ENCODE measurements around the gene CNTNAP5.
A peak's percentile ranks its signal among the peaks of the same experiment; 100 is the strongest.

The CNTNAP5 gene

DNA sequence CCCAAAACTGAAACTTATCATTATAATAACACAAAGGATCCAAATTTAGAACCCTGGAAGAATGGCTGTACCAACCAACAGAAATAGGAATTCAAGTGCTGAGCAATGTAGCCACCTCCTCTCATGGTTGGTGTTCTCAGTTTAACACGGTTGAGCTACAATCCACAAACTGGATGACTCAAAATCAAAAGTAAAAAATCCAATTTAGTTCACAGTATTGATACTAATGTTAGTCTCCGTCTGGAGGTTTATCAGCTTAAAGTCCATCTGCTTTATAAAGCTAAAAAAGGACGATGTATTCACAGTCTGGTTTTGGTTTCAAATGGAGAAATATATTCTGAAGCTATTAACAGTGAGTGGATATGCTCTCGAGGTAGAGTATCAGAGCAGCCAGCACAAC, 40.5 kb downstream of the CNTNAP5 start:
- no peak for DNase-seq

GRCh38 chr2:124066776-124067175, 41.7 kb downstream of the CNTNAP5 start:
- no peak for DNase-seq

DNA sequence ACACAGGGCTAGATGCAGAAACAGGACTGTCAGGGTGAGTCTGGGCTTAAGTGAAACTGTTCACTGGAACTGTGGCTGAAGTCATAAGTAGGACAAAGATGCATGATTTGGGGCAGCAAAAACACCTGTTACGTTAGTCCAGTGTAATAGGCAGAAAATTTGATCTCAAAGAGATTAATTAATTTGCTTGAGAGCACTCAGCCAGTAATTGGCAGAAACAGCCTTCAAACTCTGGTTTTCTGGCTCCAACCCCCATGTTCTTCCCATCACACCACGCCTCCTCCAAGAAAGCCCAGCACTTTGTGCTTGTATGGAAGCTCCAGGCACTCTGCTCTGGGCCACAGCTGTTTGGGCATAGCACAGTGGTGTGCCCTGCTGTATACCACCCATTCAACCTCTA, 54.0 kb downstream of the CNTNAP5 start:
- DNase-seq, result no peak

DNA sequence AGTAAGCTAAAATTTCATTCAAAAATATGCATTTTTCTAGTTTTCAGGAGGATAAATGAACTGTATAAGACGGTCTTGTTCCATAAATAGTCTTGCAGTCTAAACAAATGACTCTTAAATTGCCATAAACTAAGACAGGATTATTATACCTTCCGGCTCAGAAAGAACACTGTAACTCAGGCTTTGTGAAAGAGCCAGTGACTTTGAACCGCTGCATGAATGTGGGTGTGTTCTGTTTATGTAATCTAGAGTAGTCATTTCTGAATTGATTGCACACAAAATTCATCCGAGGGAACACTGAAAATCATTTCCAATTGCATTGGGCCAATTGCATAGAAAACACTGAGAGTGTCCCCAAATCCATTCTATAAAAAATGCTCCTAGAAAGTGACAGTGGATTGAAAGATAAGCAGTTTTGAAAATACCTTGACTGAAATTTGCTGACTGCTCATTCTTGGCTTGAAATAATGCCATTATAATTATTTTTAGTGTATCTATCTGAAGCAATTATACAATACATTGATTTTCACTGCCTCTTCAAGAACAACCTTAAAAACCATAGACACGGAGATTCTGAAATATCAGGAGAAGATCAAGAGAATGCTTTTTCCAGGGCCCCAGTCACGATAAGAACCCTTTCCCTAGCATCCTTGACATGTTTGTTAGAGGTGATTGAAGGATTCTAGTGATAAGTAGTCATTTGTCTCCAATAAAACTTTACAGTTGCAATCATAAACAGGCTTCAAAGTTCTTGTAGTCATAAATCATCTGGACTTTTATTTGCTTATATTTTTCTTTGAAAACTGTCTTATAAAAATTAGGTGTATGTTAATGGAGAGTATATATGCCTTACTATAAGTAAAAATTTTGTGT, 55.4 kb downstream of the CNTNAP5 start:
- no peak for DNase-seq

GRCh38 chr2:124081154-124081716, 56.1 kb downstream of the CNTNAP5 start:
- DNase-seq, result no peak

DNA sequence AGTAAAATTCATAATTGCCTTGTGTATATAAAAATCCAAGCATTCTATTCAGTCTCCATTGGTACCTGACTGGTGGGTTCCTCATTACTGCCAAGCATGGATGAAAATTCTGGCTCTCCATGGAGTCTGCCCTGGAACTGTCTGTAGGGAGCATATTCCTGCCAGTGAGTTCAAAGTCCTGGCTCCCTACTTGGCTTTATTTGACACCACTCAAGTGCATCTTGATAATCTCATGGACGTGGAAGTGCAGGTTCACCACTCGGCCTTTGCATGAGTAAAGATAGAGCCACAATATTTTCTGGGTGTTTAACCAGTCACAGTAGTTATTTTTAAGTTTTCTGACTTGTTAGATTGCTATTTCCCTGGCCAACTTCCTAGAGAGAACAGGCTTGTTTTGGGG, 63.5 kb downstream of the CNTNAP5 start:
- DNase-seq, result no peak

DNA sequence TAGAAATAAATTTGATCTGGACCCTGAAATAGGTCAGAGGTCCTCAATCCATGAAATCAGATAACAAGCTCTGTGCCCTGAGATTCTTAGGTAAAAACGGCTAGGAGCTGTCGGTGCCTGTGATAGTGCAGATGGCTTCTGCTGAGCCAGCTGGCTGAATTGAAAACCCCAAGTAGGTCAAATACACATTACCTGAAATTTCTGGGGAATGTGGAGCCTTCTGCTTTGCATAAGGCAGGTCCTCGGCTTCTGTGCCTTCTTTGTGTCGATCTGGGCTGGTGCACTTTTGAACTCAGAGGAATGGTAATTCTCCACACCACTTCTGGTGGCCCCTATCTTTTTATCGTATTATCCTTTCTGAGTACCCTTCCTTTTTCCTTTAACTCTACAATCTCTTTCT, 66.6 kb downstream of the CNTNAP5 start:
- no peak for DNase-seq

DNA sequence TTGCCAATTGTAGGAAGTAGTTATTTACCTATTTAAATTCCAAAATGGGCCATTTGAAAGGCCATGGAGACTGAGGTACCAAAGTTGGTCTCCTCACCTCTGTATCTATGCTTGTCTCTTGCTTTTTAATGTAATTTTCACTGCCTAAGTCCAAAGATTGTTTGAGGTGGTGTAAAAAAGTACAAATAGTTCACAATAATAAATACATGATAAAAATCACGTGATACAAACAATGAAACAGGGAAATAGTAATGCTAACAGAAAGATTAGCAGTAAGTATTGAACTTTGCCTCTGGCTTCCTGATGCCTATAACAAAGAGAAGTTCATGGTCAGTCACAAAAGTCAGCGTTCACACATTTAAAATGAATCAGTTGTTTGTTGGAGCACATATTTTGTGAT, 67.6 kb downstream of the CNTNAP5 start:
- no peak for DNase-seq

DNA sequence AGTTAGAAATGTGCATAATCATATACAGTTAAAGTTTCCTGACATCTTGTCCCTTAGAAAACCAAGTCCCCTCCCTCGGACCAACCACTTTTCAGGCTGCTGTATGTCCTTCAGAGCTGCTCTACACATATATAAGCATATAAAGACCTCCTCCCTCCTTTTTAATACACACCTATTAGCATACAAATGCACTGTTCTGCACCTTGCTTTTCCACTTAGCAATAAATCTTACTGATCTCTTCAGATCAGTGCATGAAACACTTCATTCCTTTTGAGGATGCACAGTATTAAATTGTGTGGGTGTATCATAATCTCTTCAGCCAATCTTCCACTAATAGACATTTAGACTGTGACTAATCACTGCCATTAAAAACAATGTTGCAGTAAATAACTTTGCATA, 79.8 kb downstream of the CNTNAP5 start:
- DNase-seq, result no peak

GRCh38 chr2:124112206-124112605, 87.1 kb downstream of the CNTNAP5 start:
- no peak for DNase-seq

DNA sequence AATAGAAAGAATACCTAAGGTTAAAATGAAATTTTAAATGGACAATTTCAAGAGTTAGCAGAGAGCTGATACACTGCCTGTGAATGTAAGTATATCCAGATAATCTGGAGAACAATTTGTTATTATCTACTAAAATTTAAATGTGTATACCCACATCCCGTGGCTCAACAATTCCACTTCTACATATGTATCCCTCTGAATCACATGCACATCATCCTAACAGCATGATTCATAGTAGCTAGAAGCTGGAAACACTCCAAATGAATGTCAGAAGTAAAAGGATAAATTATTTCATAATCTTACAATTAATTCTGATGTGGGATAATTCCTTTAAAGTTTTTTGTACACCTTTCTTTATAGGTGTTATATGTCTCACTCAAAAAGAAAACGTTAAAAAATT, 87.9 kb downstream of the CNTNAP5 start:
- DNase-seq, result no peak

GRCh38 chr2:124120246-124120645, 95.2 kb downstream of the CNTNAP5 start:
- no peak for DNase-seq

GRCh38 chr2:124121106-124121505, 96.0 kb downstream of the CNTNAP5 start:
- no peak for DNase-seq

DNA sequence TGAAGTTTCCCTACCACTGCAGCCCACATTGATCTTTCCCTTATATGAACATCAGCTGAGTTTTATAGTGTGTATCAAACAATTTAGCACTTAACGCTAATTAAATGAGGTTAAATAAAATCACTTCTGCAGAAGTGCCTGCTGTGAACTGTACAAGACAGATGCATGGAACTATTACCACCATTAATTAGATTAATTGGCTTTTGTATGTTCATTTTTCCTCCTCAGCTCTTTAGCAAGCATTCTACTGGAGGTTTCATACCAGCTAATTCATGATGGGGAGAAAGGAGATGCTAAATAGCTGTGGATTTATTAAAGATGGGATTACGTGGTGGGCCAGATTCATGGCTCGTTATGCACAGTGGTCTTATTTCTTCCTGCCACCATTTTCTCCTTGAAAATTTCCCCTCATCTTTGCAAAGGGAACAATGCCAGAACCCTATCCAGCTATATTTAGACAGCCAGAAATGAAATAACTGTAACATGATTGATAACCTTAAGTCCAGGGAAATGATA, 96.7 kb downstream of the CNTNAP5 start:
- DNase-seq, result no peak

DNA sequence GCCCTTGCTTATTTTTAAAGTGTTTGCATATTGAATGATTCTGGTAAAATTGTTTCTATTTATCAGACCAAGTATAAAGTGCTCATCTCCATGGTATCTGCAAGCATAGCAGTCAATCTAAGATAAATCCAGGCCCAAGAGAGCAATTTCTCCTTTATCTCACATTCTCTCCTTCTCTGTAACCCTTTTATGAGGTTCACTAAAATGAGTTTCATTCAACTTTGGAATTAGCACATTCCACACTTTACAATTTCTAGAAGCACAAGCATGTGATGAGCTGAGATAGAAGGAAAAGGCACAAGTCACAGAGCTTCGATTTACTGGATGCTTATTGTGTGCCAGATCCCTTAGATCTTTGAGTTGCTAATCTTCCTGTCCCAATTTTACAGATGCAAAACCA, 97.3 kb downstream of the CNTNAP5 start:
- DNase-seq, result no peak

- DNase-seq, result no peak
Observed at GRCh38 chr2:124131276-124131675, 106.2 kb downstream of the CNTNAP5 start.

- no peak for DNase-seq
Observed at GRCh38 chr2:124136110-124136509, 111.0 kb downstream of the CNTNAP5 start.

GRCh38 chr2:124138076-124138475, 113.0 kb downstream of the CNTNAP5 start:
- no peak for DNase-seq

GRCh38 chr2:124145982-124146381, 120.9 kb downstream of the CNTNAP5 start:
- DNase-seq, result peak; percentile 31

- DNase-seq, result no peak
Observed at GRCh38 chr2:124147552-124147951, 122.5 kb downstream of the CNTNAP5 start.

GRCh38 chr2:124149571-124149970, 124.5 kb downstream of the CNTNAP5 start:
- peak; percentile 1 for DNase-seq

DNA sequence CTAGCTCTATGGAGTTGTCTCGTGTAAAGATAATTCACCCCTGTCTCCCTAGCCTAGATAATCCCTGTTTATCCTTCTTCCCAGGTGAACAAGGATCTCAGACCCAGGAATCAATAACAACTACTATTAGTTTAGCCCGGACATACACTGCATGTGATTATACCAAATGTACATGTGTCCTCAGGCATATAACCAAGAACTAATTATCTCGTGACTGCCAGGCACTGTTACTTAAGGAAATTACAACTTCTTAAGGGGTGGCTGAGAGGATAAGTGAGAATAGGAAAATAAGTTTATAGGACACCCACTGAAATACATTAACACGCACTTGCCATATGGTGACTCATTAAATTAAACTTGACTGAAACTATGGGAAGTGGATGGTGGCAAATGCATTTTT, 126.6 kb downstream of the CNTNAP5 start:
- no peak for DNase-seq

GRCh38 chr2:124153713-124154112, 128.6 kb downstream of the CNTNAP5 start:
- no peak for DNase-seq

- no peak for DNase-seq
Observed at GRCh38 chr2:124159166-124159565, 134.1 kb downstream of the CNTNAP5 start.

DNA sequence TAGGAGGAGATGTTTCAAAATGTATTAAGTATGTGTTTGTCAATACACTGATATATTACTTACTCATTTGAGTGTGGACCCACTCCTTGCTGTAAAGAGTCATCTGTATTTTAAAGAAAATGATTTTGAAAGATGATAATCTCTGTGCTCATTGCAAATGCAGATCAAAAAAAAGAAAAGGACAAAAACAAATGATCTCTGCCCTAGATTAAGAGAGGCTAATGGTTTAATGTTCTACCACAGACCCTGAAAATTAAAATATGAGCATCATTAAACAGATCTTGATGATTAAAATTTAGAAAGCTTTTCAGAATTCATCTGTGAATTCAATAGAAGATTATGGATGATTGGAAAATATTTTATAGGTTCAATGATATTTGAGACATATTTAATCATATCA, 136.5 kb downstream of the CNTNAP5 start:
- no peak for DNase-seq
